GM18867 (cell line): ENCODE results near the gene PAK1IP1.
"Not testable (repeated sequence)": the region's sequence is repeated elsewhere in the genome, so short reads cannot be mapped to it uniquely, and the experiment has no call there.

Experiments
- ATAC-seq: cut with Tn5 transposase; IDR thresholded peaks from one replicate; pipeline ENCODE4 v1.9.1; 2021; ENCODE audit warnings: mild to moderate bottlenecking, moderate library complexity; ENCODE audit not compliant: unreplicated experiment

Gene PAK1IP1, protein sequence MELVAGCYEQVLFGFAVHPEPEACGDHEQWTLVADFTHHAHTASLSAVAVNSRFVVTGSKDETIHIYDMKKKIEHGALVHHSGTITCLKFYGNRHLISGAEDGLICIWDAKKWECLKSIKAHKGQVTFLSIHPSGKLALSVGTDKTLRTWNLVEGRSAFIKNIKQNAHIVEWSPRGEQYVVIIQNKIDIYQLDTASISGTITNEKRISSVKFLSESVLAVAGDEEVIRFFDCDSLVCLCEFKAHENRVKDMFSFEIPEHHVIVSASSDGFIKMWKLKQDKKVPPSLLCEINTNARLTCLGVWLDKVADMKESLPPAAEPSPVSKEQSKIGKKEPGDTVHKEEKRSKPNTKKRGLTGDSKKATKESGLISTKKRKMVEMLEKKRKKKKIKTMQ

DNA sequence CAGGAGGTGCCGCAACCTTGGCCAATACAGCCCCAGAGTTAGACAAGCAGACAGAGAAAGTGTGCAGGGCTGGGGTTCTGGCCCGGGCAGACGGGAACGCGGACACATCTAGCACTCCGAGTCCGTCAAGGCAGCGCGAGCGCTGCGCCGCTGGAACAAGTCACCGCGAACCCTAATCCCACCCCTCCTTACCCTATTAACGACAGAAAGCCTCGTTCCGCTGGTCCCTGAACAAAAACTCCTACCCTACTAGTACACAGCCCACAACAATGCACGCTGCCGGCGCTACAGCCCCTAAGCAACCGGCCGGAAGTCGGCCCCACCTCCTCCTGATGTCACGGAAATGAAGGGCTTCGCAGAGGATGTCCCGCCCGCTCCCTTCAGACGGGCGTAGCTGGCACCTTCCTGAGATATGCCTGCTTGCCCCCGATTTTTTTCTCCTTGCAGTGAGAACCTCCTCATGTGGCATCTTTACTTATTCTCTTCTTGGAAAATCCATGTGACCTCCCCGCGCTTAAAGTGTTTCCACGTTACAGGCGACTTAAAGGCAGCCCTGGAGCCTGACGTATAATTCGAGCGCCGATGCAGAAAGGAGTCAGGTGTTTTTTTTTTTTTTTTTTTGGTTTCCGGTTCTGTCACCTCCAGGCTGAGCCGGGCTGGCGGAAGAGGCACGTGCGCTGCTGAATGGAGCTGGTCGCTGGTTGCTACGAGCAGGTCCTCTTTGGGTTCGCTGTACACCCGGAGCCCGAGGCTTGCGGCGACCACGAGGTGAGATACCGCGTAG is at the start of gene PAK1IP1, which contains the start of gene C6orf52:
Gene PAK1IP1 (plus strand): TSS at position 671 of the 784 bp plus-strand sequence. CDS start 14 bp downstream, at position 685.
Gene C6orf52 (minus strand): TSS at position 315 of the 784 bp plus-strand sequence. CDS start 7,066 bp downstream, outside the sequence.
- peak; percentile 98 for ATAC-seq

DNA sequence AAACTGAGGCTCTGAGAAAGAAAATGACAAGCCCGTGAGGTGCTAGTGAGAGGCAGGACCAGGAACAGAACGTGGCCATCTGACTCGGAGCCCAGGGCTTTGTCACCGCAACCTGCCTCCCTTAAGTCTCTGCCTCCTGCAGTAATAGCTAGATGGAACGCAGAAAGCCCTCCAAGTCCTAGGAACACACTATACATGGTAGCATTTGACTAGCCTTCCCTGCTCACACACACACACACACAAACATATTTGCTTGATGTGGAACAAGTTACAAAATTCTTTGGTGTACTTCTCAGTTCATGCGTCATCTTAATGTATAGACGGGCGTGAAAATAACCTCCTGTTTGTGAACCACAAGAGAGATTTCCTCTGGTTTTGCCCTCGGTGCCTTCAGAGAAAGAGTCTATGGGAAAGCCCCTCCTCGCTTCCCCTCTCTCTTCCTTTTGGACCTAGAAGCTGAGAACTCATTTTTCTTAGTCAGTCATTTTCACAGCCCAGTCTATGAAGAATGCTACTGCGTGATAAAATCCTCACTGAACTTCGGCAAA is 39.2 kb upstream of the PAK1IP1 start:
- no peak for ATAC-seq

DNA sequence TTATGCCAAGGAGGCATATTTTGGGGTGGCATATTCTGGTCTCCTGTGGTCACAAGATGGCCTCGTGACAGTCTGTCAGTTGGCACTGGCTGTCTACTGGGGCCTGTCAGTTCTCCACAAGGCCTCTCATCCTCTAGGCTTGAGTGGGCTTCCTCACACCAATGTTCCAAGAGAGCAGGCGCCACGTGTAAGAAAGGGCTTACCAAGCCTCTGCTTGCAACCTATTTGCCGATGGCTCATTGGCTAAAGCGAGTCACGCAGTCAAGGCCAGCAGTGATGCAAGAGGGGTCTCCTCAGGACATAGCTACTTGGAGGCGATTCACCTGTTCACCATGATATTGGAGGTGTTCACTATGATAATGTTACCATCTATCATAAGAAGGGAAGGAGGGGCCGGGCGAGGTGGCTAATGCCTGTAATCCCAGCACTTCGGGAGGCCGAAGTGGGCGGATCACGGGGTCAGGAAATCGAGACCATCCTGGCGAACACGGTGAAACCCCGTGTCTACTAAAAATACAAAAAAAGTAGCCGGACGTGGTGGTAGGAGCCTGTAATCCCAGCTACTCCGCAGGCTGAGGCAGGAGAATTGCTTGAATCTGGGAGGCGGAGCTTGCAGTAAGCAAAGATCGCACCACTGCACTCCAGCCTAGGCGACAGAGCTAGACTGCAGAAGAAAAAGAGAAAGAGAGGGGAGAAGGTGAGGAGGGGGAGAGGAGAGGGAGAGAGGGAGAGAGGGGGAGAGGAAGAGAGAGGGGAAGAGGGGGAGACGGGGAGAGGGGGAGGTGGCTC is 35.7 kb upstream of the PAK1IP1 start:
- no peak for ATAC-seq

DNA sequence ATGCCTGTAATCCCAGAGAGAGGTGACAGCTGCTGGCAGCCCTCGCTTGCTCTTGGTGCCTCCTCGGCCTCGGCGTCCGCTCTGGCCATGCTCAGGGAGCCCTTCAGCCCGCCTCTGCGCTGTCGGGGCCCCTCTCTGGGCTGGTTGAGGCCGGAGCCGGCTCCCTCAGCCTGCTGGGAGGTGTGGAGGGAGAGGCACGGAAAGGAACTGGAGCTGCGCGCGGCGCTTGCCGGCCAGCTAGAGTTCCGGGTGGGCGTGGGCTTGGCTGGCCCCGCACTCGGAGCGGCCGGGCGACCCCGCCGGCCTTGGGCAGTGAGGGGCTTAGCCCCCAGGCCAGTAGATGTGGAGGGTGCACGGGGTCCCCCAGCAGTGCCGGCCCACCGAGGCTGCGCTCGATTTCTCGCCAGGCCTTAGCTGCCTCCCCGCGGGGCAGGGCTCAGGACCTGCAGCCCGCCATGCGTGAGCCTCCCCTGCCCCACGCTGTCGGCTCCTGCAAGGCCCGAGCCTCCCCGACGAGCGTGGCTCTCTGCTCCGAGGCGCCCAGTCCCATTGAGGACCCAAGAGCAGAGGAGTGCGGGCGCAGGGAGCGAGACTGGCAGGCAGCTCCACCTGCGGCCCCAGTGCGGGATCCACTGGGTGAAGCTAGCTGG is 34.9 kb upstream of the PAK1IP1 start:
- no peak for ATAC-seq

DNA sequence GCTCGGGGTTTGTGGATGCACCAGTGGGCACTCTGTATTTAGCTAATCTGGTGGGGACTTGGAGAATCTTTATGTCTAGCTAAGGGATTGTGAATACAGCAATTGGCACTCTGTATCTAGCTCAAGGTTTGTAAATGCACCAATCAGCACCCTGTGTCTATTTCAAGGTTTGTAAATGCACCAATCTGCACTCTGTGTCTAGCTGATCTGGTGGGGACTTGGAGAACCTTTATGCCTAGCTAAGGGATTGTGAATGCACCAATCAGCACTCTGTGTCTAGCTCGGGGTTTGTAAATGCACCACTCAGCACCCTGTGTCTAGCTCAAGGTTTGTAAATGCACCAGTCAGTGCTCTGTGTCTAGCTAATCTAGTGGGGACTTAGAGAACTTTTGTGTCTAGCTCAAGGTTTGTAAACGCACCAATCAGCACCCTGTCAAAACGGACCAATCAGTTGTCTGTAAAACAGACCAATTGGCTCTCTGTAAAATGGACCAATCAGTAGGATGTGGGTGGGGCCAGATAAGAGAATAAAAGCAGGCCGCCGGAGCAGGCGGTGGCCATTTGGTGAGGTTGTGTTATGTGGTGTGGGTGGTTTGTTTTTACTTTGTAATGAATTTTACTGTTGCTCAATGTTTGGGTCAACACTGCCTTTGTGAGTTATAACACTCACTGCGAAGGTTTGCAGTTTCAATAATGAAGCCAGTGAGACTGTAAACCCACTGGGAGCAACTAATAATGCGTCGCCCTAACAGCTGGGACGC is 34.2 kb upstream of the PAK1IP1 start:
- not testable (repeated sequence) for ATAC-seq

DNA sequence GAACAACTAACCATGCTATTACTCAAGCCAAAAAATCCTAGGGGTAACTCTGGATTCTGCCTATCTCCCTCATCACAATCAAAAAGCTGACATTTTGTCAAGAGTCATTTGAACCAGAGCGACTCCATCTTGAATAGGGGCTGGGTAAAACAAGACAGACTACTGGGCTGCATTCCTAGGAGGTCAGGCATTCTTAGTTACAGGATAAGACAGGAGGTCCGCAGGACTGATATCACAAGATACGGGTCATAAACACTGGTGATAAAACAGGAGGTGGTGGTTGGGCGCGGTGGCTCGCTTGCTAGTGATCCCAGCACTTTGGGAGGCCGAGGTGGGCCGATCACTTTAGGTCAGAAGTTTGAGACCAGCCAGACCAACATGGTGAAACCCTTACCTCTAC is 32.6 kb upstream of the PAK1IP1 start:
- no peak for ATAC-seq

DNA sequence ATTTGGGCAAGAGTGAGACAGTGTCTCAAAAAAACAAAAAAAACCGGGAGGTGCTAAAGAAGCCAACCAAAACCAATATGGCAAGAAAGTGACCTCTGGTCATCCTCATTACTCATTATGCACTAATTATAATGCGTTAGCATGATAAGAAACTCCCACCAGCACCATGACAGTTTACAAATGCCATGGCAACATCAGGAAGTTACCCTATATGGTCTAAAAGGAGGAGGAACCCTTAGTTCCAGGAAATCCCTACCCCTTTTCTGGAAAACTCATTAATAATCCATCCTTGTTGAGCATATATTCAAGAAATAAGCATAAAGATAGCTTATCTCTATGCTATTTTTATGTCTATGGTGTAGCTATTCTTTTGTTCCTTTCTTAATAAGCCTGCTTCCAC is 32.0 kb upstream of the PAK1IP1 start:
- no peak for ATAC-seq

DNA sequence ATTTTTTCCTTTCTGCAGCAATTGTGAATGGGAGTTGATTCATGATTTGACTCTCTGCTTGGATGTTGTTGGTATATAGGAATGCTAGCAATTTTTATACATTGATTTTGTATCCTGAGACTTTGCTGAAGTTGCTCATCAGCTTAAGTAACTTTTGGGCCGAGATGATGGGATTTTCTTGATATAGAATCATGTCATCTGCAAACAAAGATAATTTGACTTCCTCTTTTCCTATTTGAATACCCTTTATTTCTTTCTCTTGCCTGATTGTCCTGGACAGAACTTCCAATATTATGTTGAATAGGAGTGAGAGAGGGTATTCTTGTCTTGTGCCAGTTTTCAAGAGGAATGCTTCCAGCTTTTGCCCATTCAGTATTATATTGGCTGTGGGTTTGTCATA is 29.2 kb upstream of the PAK1IP1 start:
- ATAC-seq: not testable (repeated sequence)

DNA sequence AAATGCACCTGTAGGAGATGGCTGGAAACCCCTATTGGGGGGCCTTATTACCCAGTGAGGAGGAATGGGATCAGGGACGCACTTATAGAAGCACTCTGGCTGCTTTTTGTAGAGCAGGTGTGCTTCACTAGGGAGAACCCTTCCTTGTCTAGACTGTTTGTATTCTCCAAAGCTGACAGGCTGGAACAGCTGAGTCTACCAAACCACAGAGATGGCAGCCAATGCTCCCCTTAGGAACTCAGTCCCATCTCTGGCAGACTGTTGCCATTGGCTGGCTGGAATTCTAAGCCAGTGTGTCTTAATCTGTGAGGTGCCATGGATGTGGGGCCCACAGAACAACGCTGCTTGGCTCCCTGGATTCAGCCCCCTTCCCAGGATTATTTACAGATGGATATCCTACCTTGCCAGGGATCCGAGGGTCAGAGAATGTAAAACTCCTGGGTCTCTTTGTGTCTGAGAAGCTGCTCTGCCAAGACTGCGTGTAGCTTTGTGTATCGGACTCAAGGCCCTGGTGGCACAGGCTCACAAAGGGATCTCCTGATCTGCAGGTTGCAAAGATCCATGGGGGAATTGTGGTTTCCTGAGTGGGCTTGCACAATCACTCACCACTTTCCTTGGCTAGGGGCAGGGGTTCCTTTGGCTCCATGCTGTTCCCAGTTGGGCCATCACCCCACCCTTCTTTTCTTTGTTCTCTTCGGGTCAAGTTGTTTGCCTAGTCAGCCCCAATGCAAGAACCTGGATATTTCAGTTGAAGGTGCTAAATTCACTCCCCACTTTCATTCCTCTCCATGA is 26.4 kb upstream of the PAK1IP1 start:
- ATAC-seq: no peak

DNA sequence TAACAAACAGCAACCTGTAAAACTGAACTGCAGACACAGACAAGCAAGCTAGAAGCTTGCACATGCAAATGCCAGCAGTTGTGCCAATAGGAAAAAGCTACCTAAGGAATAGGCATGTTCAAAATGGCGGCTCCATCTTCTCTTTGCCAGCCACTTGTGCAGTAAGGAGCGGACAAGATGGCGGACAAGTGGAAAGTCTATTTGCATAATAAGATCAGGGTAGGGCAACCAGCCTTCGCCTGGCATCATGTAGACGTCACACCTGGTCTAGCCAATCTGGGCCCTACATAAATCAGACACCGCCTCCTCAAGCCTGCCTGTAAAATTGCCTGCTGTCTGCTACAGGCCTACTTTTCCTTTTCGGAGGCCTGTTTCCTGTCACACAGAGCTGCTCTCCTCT is 18.4 kb upstream of the PAK1IP1 start:
- ATAC-seq: no peak

DNA sequence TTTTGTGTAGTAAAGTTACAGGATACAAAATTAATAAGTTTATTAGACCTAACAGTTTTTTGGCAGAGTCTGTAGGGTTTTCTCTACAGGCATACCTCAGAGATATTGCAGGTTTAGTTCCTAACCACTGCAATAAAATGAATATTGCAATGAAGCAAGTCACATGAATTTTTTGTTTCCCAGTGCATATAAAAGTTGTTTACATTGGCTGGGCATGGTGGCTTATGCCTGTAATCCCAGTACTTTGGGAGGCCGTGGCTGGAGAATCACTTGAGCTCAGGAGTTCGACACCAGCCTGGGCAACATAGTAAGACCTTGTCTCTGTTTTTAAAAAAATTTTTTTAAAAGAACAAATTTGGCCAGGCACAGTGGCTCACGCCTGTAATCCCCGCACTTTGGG is 16.3 kb upstream of the PAK1IP1 start:
- ATAC-seq: no peak

DNA sequence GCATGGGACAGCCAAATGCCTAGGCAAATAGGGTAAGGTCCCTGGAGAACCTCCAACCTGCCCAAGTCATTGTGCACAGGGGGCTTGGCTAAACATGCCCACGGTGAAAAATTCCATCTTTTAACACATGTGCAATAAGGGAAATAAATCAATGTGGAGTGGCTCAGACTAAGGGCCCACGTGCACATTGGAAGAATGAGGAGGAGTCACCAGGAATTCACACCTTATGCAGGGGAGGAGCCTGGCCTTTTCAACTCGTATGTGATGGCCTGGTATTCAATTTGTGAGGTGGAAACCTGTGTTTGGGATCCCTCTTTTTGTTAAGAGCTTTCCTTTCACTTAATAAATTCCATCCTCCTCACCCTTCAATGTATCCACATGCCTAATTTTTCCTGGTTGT is 13.0 kb upstream of the PAK1IP1 start:
- ATAC-seq: no peak

DNA sequence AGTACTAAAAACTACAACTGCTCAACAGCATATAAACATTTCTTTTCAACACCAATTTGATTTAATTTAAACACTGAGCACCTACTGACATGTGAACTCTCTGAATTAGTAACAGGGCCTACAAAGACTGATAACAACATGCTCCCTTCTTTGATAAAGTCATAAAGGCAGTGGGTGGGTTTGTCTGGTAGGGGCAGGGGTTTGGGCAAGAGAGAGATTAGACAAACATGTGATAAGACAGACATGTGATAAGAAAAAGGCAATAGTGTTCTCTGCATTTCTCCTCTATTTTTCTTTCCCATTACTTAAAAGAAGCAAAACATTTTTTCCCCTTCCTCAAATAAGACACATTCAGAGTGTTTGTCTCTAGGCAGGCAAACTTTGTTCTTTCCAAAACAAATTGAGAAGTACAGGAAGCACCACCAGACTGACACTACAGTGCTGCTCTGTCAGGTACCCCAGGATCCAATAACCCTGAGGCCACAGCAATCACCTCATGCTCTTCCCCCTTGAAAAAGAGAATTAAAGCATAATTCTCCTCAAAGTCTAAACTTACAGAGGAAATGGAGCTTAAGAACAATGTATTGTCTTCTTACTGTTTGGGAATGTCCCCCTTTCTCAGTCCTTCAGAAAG is 12.3 kb upstream of the PAK1IP1 start:
- ATAC-seq: no peak

DNA sequence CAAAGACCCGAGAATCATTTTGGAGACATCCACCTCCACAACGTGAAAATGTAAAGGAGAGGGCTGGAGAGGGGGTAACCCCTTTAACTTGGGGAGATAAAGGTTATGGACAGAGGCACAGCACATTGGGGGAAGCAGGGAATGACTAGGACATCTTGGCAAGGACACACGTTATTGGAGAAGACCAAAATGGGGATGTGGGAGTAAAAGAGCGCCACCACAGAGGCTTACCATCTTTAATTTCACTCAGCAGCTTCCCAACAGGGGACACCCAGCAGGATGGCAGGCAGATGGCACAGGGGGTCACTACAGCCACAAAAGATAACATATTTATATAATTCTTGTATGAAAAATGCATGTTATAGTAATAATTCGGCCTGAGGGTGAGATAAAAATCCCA is 10.2 kb upstream of the PAK1IP1 start:
- no peak for ATAC-seq

DNA sequence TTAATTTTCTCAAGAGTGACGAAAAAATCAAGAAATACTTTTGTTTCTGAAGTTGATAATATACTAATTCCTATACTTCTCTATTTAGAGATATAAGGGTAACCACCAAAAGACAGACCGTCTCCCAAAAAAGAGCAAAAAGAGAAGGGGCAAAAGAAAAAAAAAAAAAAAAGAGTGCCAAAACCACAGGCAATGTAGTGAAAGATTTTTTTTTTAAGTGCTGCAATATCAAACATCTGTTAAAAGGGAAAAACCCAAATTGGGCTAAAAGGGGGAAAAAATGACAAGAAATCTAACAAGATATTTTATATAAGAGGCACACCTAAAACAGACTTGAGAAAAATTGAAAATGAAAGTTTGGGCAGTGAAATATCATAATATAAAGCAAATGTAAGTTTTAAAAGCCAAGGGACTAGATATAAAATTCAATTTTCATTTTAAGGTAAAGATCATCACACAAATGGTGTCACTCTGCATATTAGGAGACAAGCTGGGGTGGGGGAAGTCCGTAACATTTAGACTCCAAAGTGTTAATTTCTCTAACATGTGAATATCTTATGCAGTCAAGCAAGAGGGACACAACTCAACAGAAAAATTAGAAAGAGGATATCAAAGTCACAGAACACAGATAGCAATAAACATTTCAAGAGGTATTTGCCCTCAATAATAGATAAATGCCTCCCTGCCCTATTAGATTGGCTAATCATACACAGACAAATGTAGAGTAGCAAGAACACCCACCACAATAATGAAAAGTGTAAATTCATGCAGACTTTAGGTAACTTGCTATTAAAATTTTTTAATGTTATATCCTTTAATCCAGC is 9.5 kb upstream of the PAK1IP1 start:
- no peak for ATAC-seq

DNA sequence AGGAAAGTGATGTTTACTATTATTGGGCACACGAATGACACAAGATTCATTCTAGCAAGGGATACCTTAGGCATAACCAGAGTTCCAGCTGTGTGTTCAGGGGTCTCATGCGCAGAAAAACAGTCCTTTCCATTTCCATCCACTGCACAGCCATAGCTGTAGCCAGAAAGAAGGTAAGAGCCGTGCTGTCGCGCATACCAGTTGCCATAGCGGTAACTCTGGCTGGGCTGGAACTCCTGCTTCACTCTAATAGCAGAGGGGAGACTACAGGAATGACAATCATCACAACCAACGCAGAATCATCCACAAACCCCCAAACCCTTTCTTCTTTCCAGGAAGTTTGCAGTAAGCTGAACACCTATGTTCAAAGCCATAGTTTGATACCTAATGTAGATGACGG is 7.9 kb upstream of the PAK1IP1 start:
- no peak for ATAC-seq

DNA sequence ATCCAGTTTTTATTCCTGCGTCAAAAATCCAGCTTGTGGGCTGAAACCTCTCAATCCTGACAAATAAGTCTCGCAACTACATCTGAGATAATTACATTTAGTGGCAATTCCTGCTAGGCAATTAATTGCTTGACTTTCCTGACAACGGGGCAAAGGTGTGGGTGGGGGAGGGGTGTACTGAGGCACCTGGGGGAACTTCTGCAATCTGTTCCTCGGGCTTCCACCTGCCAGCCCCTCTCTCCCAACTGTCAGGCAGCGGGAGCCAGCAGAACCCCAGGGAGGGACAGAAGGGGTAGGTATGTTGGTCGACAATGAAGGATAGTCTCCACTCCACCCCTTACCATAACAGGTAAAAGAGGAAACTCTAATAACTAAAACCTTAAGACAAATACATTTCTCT is 7.2 kb upstream of the PAK1IP1 start:
- no peak for ATAC-seq
